Liver (tissue), 9 donors: Measurements from ENCODE around the gene XYLT1. TPM values are rescaled to one million over a fixed set of nuclear protein-coding genes. Genes with fewer than 3 reads are reported as not detected.

Experiments
- DNase-seq: peaks from one replicate; pipeline ENCODE4 v3.0.0-alpha.2; 2017; ENCODE audit warnings: low spot score
- H3K27ac ChIP-seq, 2 donors: one replicate each; pipeline ENCODE4 v1.7.0; 2013; ENCODE audit warnings: inconsistent platforms in 2 of 2, low read length in 2 of 2, control low read depth in 1 of 2, low read depth in 1 of 2, mild to moderate bottlenecking in 1 of 2
- H3K27me3 ChIP-seq, 4 donors: one replicate each; pipeline versions ENCODE4 v1.6.1 to v1.7.0; 2013; ENCODE audit warnings: low read length in 3 of 4, inconsistent platforms in 1 of 4, mild to moderate bottlenecking in 1 of 4, moderate library complexity in 1 of 4; ENCODE audit not compliant: control insufficient read depth in 4 of 4, insufficient read depth in 4 of 4
- H3K36me3 ChIP-seq, 4 donors: one replicate each; pipeline versions ENCODE4 v1.6.1 to v1.7.0; 2013; ENCODE audit warnings: low read length in 3 of 4, mild to moderate bottlenecking in 3 of 4, low read depth in 1 of 4, moderate library complexity in 1 of 4; ENCODE audit not compliant: control insufficient read depth in 4 of 4, insufficient read depth in 3 of 4
- H3K4me1 ChIP-seq, 4 donors: one replicate each; pipeline versions ENCODE4 v1.6.1 to v1.7.0; 2013; ENCODE audit warnings: low read length in 3 of 4, mild to moderate bottlenecking in 3 of 4, moderate library complexity in 1 of 4; ENCODE audit not compliant: control insufficient read depth in 4 of 4, insufficient read depth in 4 of 4
- H3K4me3 ChIP-seq, 3 donors: one replicate each; pipeline versions ENCODE4 v1.6.1 to v1.7.0; 2013; ENCODE audit warnings: low read length in 3 of 3, control low read depth in 1 of 3, low read depth in 1 of 3, mild to moderate bottlenecking in 1 of 3
- H3K9ac ChIP-seq, 2 donors: one replicate each; pipeline ENCODE4 v1.7.0; 2013; ENCODE audit warnings: low read length in 2 of 2, mild to moderate bottlenecking in 2 of 2, moderate library complexity in 2 of 2, control low read depth in 1 of 2, low read depth in 1 of 2
- H3K9me3 ChIP-seq, 4 donors: one replicate each; pipeline versions ENCODE4 v1.6.1 to v1.7.0; 2013; ENCODE audit warnings: low read length in 3 of 4; ENCODE audit not compliant: control insufficient read depth in 4 of 4
- EGR1 ChIP-seq, 2 donors: IDR thresholded peaks; 2 replicates each; pipeline ENCODE4 v1.6.1; 2016 to 2018; ENCODE audit warnings: antibody characterized with exemption in 2 of 2, low read depth in 2 of 2
- FOXA1 ChIP-seq: IDR thresholded peaks from 2 replicates; pipeline ENCODE4 v1.6.1; 2016; ENCODE audit warnings: antibody characterized with exemption
- FOXA2 ChIP-seq: IDR thresholded peaks from 2 replicates; pipeline ENCODE4 v1.6.1; 2016; ENCODE audit warnings: antibody characterized with exemption
- GABPA ChIP-seq, 2 donors: IDR thresholded peaks in 1 of 2; conservative IDR thresholded peaks in 1 of 2; 2 replicates each; pipeline ENCODE4 v1.6.1; 2016; ENCODE audit warnings: antibody characterized with exemption in 2 of 2, mild to moderate bottlenecking in 1 of 2, moderate library complexity in 1 of 2
- HNF4A ChIP-seq, 2 donors: conservative IDR thresholded peaks; 2 replicates each; pipeline ENCODE4 v1.6.1; 2016; ENCODE audit warnings: antibody characterized with exemption in 2 of 2, mild to moderate bottlenecking in 2 of 2
- HNF4G ChIP-seq: IDR thresholded peaks from 2 replicates; pipeline ENCODE4 v1.6.1; 2016; ENCODE audit warnings: antibody characterized with exemption
- JUND ChIP-seq, 2 donors: IDR thresholded peaks; 2 replicates each; pipeline ENCODE4 v1.6.1; 2016; ENCODE audit warnings: antibody characterized with exemption in 2 of 2
- NR2F2 ChIP-seq: IDR thresholded peaks from 2 replicates; pipeline ENCODE4 v1.6.1; 2016; ENCODE audit warnings: antibody characterized with exemption
- RAD21 ChIP-seq, 2 donors: IDR thresholded peaks; 2 replicates each; pipeline ENCODE4 v1.6.1; 2016; ENCODE audit warnings: antibody characterized with exemption in 2 of 2, mild to moderate bottlenecking in 2 of 2
- RXRA ChIP-seq, 2 donors: IDR thresholded peaks; 2 replicates each; pipeline ENCODE4 v1.6.1; 2017 to 2018; ENCODE audit warnings: antibody characterized with exemption in 2 of 2, mild to moderate bottlenecking in 1 of 2
- SP1 ChIP-seq: IDR thresholded peaks from 2 replicates; pipeline ENCODE4 v1.6.1; 2018; ENCODE audit warnings: antibody characterized with exemption, mild to moderate bottlenecking
- YY1 ChIP-seq: IDR thresholded peaks from 2 replicates; pipeline ENCODE4 v1.6.1; 2016; ENCODE audit warnings: antibody characterized with exemption, mild to moderate bottlenecking
- WGBS: extraction: QIAGEN DNeasy Blood & Tissue Kit; methylation state at CpG from one replicate; pipeline ENCODE4 v1.1.7; 2013; 5-methylcytosine and 5-hydroxymethylcytosine counted together
- polyA plus RNA-seq, 2 donors: library from polyadenylated mRNA; stranded (reverse) in 1 of 2; unstranded in 1 of 2; fragments of 200-250 nt in 1 of 2; fragments of >200 nt in 1 of 2; fragmentation: Nextera tagmentation in 1 of 2; extraction: Ambion mirVana in 1 of 2; gene quantifications; one replicate each; pipeline versions ENCODE4 v1.2.1 to v1.2.3, GENCODE V29; 2013 to 2015
- total RNA-seq, 2 donors: library from RNA; depleted of rRNA; stranded (reverse); fragments of >200 nt; gene quantifications; one replicate each; pipeline ENCODE4 v1.2.3, GENCODE V29; 2014
- TF ChIP-seq, protein P1 (sequence below): IDR thresholded peaks from 2 replicates; pipeline ENCODE4 v1.6.1; 2016; ENCODE audit warnings: antibody characterized with exemption
- TF ChIP-seq, protein P2 (sequence below): IDR thresholded peaks from 2 replicates; pipeline ENCODE4 v1.6.1; 2016; ENCODE audit warnings: antibody characterized with exemption
- TF ChIP-seq, protein P3 (sequence below): IDR thresholded peaks from 2 replicates; pipeline ENCODE4 v1.6.1; 2016; ENCODE audit warnings: antibody characterized with exemption
- TF ChIP-seq, protein P4 (sequence below): fragments of 150-350 bp; IDR thresholded peaks from 2 replicates; pipeline ENCODE4 v1.5.1; 2017; ENCODE audit warnings: improper control_type of control experiment, low read depth, low read length; ENCODE audit not compliant: missing input control
- TF ChIP-seq, protein P5 (sequence below): IDR thresholded peaks from 2 replicates; pipeline ENCODE4 v1.6.1; 2016; ENCODE audit warnings: antibody characterized with exemption, mild to moderate bottlenecking
- donor health status: healthy.
- donor health status: healthy.
- donor health status: healthy.
- donor health status: healthy.
- donor health status: healthy.

Gene XYLT1
- total and polyA plus RNA-seq, 4 donors = 0.25 to 2.3 (median 0.53) TPM

DNA sequence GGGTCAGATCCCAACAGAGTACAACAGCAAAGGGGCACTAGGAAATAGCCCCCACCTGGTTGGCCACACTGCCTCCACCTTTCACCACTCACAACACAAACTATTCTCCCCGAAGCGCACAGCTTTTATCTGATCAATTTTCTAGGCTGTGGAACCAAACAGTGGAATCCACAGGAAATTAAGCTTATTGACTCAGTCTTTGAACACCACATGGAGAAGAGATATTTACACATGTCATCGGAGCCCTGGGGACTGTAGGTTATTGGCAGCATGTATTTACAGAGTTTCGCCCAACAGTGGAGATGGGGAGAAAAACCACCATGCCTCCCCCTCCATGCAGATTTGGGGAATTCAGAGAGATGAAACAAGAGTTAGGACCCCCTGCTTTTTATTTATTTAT, 154.8 kb downstream of the XYLT1 start:
- Histone ChIP-seq H3K4me3 (no peak overlapping the region), H3K27ac (no peak overlapping the region), H3K9ac (no peak overlapping the region), H3K9me3 (no peaks in the 10 kb centered on the region), H3K27me3 (no peaks in the 10 kb centered on the region), H3K36me3 (no peaks in the 10 kb centered on the region), H3K4me1 (no peaks in the 10 kb centered on the region)
- no peak for DNase-seq
- TF ChIP-seq FOXA2 (no peak), NR2F2 (no peak), HNF4G (no peak), YY1 (no peak), EGR1 (IDR thresholded peaks at IDR 0.05; ENCODE audit: low read depth in 2 of 2) (no peak), SP1 (no peak), HNF4A (conservative IDR thresholded peaks at IDR 0.05) (no peak), RXRA (IDR thresholded peaks at IDR 0.05) (no peak), GABPA (IDR thresholded peaks at IDR 0.05 in 1 of 2, conservative IDR thresholded peaks at IDR 0.05 in 1 of 2) (no peak), FOXA1 (no peak), RAD21 (IDR thresholded peaks at IDR 0.05) (no peak), JUND (IDR thresholded peaks at IDR 0.05) (no peak)
- TF ChIP-seq, protein P1, sequence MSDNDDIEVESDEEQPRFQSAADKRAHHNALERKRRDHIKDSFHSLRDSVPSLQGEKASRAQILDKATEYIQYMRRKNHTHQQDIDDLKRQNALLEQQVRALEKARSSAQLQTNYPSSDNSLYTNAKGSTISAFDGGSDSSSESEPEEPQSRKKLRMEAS = no peak
- TF ChIP-seq, protein P2, sequence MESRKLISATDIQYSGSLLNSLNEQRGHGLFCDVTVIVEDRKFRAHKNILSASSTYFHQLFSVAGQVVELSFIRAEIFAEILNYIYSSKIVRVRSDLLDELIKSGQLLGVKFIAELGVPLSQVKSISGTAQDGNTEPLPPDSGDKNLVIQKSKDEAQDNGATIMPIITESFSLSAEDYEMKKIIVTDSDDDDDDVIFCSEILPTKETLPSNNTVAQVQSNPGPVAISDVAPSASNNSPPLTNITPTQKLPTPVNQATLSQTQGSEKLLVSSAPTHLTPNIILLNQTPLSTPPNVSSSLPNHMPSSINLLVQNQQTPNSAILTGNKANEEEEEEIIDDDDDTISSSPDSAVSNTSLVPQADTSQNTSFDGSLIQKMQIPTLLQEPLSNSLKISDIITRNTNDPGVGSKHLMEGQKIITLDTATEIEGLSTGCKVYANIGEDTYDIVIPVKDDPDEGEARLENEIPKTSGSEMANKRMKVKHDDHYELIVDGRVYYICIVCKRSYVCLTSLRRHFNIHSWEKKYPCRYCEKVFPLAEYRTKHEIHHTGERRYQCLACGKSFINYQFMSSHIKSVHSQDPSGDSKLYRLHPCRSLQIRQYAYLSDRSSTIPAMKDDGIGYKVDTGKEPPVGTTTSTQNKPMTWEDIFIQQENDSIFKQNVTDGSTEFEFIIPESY = no peak
- TF ChIP-seq, protein P3, sequence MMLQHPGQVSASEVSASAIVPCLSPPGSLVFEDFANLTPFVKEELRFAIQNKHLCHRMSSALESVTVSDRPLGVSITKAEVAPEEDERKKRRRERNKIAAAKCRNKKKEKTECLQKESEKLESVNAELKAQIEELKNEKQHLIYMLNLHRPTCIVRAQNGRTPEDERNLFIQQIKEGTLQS = no peak
- TF ChIP-seq, protein P4, sequence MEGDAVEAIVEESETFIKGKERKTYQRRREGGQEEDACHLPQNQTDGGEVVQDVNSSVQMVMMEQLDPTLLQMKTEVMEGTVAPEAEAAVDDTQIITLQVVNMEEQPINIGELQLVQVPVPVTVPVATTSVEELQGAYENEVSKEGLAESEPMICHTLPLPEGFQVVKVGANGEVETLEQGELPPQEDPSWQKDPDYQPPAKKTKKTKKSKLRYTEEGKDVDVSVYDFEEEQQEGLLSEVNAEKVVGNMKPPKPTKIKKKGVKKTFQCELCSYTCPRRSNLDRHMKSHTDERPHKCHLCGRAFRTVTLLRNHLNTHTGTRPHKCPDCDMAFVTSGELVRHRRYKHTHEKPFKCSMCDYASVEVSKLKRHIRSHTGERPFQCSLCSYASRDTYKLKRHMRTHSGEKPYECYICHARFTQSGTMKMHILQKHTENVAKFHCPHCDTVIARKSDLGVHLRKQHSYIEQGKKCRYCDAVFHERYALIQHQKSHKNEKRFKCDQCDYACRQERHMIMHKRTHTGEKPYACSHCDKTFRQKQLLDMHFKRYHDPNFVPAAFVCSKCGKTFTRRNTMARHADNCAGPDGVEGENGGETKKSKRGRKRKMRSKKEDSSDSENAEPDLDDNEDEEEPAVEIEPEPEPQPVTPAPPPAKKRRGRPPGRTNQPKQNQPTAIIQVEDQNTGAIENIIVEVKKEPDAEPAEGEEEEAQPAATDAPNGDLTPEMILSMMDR = no peak
- TF ChIP-seq, protein P5, sequence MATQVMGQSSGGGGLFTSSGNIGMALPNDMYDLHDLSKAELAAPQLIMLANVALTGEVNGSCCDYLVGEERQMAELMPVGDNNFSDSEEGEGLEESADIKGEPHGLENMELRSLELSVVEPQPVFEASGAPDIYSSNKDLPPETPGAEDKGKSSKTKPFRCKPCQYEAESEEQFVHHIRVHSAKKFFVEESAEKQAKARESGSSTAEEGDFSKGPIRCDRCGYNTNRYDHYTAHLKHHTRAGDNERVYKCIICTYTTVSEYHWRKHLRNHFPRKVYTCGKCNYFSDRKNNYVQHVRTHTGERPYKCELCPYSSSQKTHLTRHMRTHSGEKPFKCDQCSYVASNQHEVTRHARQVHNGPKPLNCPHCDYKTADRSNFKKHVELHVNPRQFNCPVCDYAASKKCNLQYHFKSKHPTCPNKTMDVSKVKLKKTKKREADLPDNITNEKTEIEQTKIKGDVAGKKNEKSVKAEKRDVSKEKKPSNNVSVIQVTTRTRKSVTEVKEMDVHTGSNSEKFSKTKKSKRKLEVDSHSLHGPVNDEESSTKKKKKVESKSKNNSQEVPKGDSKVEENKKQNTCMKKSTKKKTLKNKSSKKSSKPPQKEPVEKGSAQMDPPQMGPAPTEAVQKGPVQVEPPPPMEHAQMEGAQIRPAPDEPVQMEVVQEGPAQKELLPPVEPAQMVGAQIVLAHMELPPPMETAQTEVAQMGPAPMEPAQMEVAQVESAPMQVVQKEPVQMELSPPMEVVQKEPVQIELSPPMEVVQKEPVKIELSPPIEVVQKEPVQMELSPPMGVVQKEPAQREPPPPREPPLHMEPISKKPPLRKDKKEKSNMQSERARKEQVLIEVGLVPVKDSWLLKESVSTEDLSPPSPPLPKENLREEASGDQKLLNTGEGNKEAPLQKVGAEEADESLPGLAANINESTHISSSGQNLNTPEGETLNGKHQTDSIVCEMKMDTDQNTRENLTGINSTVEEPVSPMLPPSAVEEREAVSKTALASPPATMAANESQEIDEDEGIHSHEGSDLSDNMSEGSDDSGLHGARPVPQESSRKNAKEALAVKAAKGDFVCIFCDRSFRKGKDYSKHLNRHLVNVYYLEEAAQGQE = no peak
- WGBS = 52% methylated on average over 4 of the region's 4 CpGs
